HFF-Myc (cell line): ENCODE data around the gene SREBF2.

Source experiments
- DNase-seq: peaks from one replicate; pipeline ENCODE4 v3.0.0-alpha.2; 2011; ENCODE audit warnings: low read depth; ENCODE audit errors: extremely low read depth
- H3K4me3 ChIP-seq: replicated peaks from 2 replicates; pipeline ENCODE4 v1.5.1; 2011; ENCODE audit warnings: low read depth, mild to moderate bottlenecking, control low read depth, low read length
- TF ChIP-seq, protein P1 (sequence below): IDR thresholded peaks from 2 replicates; pipeline ENCODE4 v1.5.1; 2012; ENCODE audit warnings: mild to moderate bottlenecking, low read depth, low read length, control low read depth; ENCODE audit errors: missing control alignments

Gene SREBF2

GRCh38 chr22:41875531-41876270 lies 42.8 kb downstream of the SREBF2 start:
- DNase-seq, result no peak
- TF ChIP-seq, protein P1, sequence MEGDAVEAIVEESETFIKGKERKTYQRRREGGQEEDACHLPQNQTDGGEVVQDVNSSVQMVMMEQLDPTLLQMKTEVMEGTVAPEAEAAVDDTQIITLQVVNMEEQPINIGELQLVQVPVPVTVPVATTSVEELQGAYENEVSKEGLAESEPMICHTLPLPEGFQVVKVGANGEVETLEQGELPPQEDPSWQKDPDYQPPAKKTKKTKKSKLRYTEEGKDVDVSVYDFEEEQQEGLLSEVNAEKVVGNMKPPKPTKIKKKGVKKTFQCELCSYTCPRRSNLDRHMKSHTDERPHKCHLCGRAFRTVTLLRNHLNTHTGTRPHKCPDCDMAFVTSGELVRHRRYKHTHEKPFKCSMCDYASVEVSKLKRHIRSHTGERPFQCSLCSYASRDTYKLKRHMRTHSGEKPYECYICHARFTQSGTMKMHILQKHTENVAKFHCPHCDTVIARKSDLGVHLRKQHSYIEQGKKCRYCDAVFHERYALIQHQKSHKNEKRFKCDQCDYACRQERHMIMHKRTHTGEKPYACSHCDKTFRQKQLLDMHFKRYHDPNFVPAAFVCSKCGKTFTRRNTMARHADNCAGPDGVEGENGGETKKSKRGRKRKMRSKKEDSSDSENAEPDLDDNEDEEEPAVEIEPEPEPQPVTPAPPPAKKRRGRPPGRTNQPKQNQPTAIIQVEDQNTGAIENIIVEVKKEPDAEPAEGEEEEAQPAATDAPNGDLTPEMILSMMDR, result no peak
- no peak overlapping the region for H3K4me3 ChIP-seq

GRCh38 chr22:41876275-41876674 lies 43.4 kb downstream of the SREBF2 start:
- H3K4me3 ChIP-seq, result no peak overlapping the region
- TF ChIP-seq, protein P1, result no peak
- DNase-seq, result no peak

GRCh38 chr22:41876675-41877074 lies 43.8 kb downstream of the SREBF2 start:
- DNase-seq, result no peak
- TF ChIP-seq, protein P1, result no peak
- H3K4me3 ChIP-seq, result no peak overlapping the region

DNA sequence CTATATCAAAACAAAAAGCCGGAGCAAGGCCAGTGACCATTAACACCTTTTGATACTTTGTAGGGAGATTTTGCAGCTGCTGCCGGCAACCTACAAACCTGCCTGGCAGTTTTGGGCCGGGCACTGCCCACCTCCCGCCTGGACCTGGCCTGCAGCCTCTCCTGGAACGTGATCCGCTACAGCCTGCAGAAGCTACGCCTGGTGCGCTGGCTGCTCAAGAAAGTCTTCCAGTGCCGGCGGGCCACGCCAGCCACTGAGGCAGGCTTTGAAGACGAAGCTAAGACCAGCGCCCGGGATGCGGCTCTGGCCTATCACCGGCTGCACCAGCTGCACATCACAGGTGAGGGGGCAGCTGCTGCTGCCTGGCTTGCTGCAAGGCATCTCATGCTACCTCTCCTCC lies 47.7 kb downstream of the SREBF2 start:
- no peak for DNase-seq
- TF ChIP-seq, protein P1, result no peak
- no peak overlapping the region for H3K4me3 ChIP-seq

- TF ChIP-seq, protein P1, result no peak
- no peak for DNase-seq
- no peak overlapping the region for H3K4me3 ChIP-seq
Measured at GRCh38 chr22:41883400-41883799, 50.5 kb downstream of the SREBF2 start.

- no peak overlapping the region for H3K4me3 ChIP-seq
- DNase-seq, result no peak
- TF ChIP-seq, protein P1, result no peak
Measured at GRCh38 chr22:41885116-41885515, 52.2 kb downstream of the SREBF2 start.

GRCh38 chr22:41885516-41885915 lies 52.6 kb downstream of the SREBF2 start:
- TF ChIP-seq, protein P1, result no peak
- no peak for DNase-seq
- H3K4me3 ChIP-seq, result no peak overlapping the region
